SJCRH30 (cell line): Measurements from ENCODE around the gene NOXRED1. TPM values are rescaled to one million over a fixed set of nuclear protein-coding genes. Genes with fewer than 3 reads are reported as not detected.

Source experiments
- total RNA-seq: library from RNA; depleted of rRNA; stranded (reverse); fragments of >200 nt; shearing (Covaris generic); gene quantifications from 2 replicates; pipeline ENCODE4 v1.2.3, GENCODE V29; 2014; rRNA removed

NOXRED1 gene
- total RNA-seq, 1 experiment from 2014 or later = 0.06 TPM

Other genes with a start within 250 kb of the NOXRED1 start
- 4.5 and 5.2 TPM in 2 replicates for gene TMEM63C, start 241.7 kb downstream of the NOXRED1 start, total RNA-seq
- not detected in 2 replicates for gene NGB, start 152.3 kb downstream of the NOXRED1 start, total RNA-seq
- gene POMT2, start 102.6 kb downstream of the NOXRED1 start, total RNA-seq = 27.0 and 30.2 TPM in 2 replicates
- gene GSTZ1, start 102.5 kb downstream of the NOXRED1 start, total RNA-seq = 10.3 and 14.3 TPM in 2 replicates
- gene TMED8, start 46.4 kb downstream of the NOXRED1 start, total RNA-seq = 12.8 and 13.6 TPM in 2 replicates
- gene SAMD15, start 46.1 kb downstream of the NOXRED1 start, total RNA-seq = 1.0 and 2.3 TPM in 2 replicates
- 18.5 and 19.6 TPM in 2 replicates for gene VIPAS39, start 34.1 kb upstream of the NOXRED1 start, total RNA-seq
- 146 and 152 TPM in 2 replicates for gene AHSA1, start 34.6 kb upstream of the NOXRED1 start, total RNA-seq
- gene ISM2, start 75.3 kb upstream of the NOXRED1 start, total RNA-seq = 0.16 TPM in 1 of 2 replicates, not detected in the other
- 15.1 and 15.8 TPM in 2 replicates for gene SPTLC2, start 193.1 kb upstream of the NOXRED1 start, total RNA-seq